HG03064 (cell line): ENCODE data around the gene MTR.
"Not testable (repeated sequence)": the region's sequence is repeated elsewhere in the genome, so short reads cannot be mapped to it uniquely, and the experiment has no call there.

ENCODE experiments used
- ATAC-seq: cut with Tn5 transposase; IDR thresholded peaks from one replicate; pipeline ENCODE4 v1.9.1; 2021; ENCODE audit warnings: low read depth; ENCODE audit not compliant: unreplicated experiment

The MTR gene

GRCh38 chr1:236893626-236894545, 98.8 kb downstream of the MTR start:
- no peak for ATAC-seq

- ATAC-seq = no peak
These were observed 100.7 kb downstream of the MTR start for GRCh38 chr1:236895665-236896387.

GRCh38 chr1:236896716-236897115, 101.6 kb downstream of the MTR start:
- ATAC-seq = no peak

GRCh38 chr1:236904892-236905741, 110.0 kb downstream of the MTR start:
- no peak for ATAC-seq

GRCh38 chr1:236907205-236907604, 112.1 kb downstream of the MTR start:
- no peak for ATAC-seq

GRCh38 chr1:236908669-236909068, 113.6 kb downstream of the MTR start:
- ATAC-seq = no peak

DNA sequence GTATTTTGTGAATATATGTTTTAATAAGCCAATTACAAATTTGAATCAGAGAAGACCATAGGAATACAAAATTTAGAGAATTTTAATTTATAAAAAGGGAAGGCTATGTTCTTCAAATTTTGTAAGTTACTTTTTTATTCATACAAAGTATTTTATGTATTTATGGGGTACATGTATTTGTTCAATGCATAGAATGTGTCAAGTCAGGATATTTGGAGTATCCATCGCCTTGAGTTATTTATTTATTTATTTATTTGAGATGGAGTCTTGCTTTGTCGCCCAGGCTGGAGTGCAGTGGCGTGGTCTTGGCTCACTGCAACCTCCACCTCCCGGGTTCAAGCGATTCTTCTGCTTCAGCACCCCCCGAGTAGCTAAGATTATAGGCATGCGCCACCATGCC, 116.0 kb downstream of the MTR start:
- ATAC-seq = not testable (repeated sequence)

- ATAC-seq = no peak
These were observed 118.4 kb downstream of the MTR start for GRCh38 chr1:236913371-236914037.

DNA sequence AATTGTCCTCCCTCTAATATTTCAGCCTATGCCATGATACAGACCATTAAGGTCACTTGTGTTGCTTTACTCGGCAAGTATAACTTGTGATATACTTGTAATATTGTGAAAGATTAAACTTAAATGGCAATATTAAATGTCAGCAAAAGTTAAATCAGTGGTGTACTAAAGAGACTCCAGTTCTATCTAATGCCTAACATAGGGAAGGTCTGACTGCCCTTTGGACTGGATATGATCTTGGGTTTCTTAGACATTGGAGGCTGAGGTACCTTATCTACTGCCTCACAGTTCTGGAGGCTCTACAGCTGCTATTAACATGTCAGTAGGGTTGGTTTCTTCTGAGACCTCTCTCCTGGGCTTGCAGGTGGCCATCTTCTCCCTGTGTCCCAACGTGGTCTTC, 119.3 kb downstream of the MTR start:
- no peak for ATAC-seq

DNA sequence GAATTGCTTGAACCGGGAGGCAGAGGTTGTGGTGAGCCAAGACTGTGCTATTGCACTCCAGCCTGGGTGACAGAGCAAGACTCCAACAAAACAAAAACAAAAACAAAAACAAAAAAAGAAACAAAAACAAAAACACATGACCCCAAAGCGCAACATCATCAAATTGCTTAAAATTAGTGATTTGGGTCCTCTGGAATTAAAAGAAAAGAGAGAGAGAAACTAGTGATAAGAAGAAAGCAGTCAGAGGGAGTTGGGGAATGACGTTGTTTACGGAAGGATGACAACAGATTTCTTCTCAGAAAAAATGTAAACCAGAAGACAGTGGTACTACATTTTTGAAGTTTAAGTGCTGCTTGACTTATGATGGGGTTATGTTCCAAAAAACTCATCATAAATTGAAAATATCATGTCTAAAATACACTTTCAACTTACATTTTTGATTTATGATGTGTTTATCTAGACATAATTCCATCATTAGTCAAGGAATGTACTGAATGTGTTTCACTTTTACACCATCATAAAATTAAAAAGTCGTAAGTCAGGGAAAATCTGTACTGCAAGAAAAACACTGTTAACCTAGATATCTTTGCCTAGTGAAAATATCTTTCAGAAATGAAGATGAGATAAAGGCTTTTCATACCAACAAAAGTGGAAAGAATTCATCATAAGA, 121.2 kb downstream of the MTR start:
- ATAC-seq = no peak

DNA sequence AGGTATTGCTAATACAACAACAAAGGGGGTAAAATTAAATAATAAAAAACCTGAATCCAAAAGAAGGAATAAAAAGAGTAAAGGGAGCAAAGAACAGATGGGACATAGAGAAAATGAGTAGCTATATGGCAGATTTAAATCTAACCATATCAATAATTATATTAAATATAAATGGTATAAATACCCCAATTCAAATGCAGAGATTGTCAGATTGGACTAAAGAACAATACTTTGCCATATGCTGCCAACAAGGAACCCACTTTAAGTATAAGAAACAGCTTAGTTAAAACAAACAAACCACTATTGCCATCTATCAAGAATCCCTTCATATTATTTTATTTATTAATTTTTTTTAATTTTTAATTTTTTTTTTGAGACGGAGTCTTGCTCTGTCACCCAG, 122.4 kb downstream of the MTR start:
- no peak for ATAC-seq

GRCh38 chr1:236920286-236920894, 125.3 kb downstream of the MTR start:
- ATAC-seq = no peak

- ATAC-seq = no peak
These were observed 126.5 kb downstream of the MTR start for GRCh38 chr1:236921610-236922009.

DNA sequence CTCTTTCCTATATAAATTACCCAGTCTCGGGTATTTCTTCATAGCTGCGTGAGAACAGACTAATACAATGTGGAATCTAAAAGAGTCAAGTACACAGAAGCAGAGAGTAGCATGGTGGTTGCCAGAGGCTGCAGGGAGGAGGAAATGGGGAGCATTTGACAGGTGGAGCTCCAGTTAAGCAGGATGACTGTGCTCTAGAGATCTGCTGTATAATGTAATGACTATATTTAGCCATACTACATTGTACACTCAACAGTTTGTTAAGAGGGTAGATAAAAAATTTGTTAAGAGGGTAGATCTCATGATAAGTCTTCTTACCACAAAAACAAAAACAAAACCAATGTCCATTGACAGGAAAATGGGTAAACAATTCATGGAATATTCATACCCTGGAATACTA, 127.1 kb downstream of the MTR start:
- ATAC-seq = no peak

DNA sequence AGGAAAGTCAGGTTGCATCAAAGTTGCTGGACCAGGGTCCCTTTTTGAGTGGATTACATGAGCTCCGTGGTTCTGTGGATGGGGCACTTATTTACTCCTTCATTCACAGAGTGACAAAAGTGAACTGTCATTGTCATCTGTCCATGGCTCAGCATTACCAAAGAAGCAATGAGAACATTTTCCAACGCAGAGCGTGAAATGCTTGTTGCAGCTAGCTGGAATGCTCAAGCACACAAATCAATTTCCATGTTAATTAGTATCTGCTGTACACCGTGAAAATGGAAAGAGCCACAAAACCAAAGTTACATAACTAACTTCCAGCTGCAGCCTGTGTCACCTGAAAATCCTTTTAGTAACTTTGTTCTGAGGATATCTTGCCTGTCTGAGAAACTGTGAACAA, 130.3 kb downstream of the MTR start:
- ATAC-seq = no peak

- no peak for ATAC-seq
These were observed 135.4 kb downstream of the MTR start for GRCh38 chr1:236930503-236930902.

GRCh38 chr1:236938760-236939159, 143.7 kb downstream of the MTR start:
- ATAC-seq = no peak

GRCh38 chr1:236942431-236942830, 147.3 kb downstream of the MTR start:
- no peak for ATAC-seq

- ATAC-seq = no peak
These were observed 149.5 kb downstream of the MTR start for GRCh38 chr1:236944556-236944955.
